ACC112 (cell line): ENCODE data around the gene DDX49.

Experiments used
- H2AFZ ChIP-seq: fragments of 200-600 bp; sonication (generic); one replicate; pipeline ENCODE4 v1.6.0; 2017; ENCODE audit warnings: antibody characterized with exemption, low read length; ENCODE audit not compliant: unreplicated experiment
- H3K27ac ChIP-seq: fragments of 200-600 bp; sonication (generic); 2 replicates; pipeline ENCODE4 v1.5.1; 2014; ENCODE audit warnings: low read depth, mild to moderate bottlenecking, antibody characterized with exemption, low read length, moderate library complexity
- H3K27me3 ChIP-seq: fragments of 200-600 bp; sonication (generic); 2 replicates; pipeline ENCODE4 v1.6.1; 2014; ENCODE audit warnings: mild to moderate bottlenecking, antibody characterized with exemption, low read length, moderate library complexity, mixed read lengths; ENCODE audit not compliant: insufficient read depth
- H3K36me3 ChIP-seq: fragments of 200-600 bp; sonication (generic); 2 replicates; pipeline ENCODE4 v1.6.1; 2016; ENCODE audit warnings: mild to moderate bottlenecking, antibody characterized with exemption, low read length, moderate library complexity, mixed read lengths; ENCODE audit not compliant: insufficient read depth
- H3K4me1 ChIP-seq: fragments of 200-600 bp; sonication (generic); one replicate; pipeline ENCODE4 v1.6.1; 2016; ENCODE audit warnings: low read length, mixed read lengths; ENCODE audit not compliant: insufficient read depth, unreplicated experiment, control insufficient read depth
- H3K4me3 ChIP-seq: fragments of 200-600 bp; sonication (generic); 2 replicates; pipeline ENCODE4 v1.5.1; 2014; ENCODE audit warnings: mild to moderate bottlenecking, low read depth, low read length
- H3K79me2 ChIP-seq: fragments of 200-600 bp; sonication (generic); one replicate; pipeline ENCODE4 v1.6.0; 2016; ENCODE audit warnings: low read length; ENCODE audit not compliant: control insufficient read depth, unreplicated experiment, insufficient read depth

The DDX49 gene

DNA sequence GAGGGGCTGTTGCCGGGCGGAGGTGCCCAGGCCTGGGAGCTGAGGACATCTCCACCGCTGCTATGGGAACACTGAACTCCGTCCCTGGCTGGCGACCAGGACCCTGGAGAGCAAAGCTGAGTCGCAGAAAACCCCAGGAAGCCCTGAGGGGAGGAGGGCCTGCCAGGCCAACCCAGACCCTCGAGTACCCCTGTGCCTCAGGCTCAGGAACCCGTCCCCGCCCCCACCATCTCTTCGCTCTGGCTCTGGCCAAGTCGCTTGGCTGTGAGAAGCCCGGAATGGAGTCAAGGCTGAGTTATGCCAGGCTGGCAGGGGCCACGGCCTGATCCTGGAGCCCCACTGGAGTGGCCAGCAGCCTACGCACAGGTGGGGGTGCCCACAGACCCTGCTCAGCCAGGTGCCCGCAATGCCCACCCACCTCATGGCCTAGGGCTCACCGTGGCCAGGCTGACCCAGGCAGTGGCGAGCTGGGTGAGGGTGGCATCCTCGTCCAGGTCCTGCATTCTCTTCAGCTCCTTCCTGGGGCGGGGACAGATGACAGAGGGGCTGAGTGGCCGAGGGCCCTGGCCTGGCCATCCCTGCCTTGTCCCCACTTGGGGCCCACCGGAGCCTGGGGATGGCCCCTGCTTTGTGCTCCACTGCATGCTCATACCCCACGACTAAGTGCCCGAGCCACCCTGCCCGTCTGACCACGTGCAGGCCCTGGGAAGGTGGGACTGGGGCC lies 15.0 kb upstream of the DDX49 start:
- Histone ChIP-seq H3K36me3 (no peaks in the 10 kb centered on the region), H3K79me2 (no peaks in the 10 kb centered on the region)

DNA sequence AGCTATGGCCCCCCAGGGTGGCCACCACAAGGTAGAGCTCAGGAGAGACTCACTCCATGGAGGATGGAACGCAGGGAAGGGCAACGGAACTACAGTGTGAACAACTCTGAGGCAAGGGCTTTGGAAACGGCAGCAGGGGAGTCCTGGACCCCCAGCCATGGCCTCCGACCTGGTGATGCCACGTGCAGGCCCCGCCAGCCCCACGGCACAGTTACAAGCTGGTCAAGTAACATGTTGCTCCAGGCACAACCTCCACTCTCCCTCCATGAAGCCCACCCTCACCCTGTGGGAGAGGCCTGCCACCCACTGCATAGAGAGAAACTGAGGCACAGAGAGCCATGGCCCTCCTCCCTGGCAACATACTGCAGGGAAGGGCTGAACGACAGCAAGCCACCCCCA lies 14.5 kb upstream of the DDX49 start:
- Histone ChIP-seq H3K79me2 (no peaks in the 10 kb centered on the region), H3K27ac (no peak overlapping the region), H3K4me3 (no peak overlapping the region), H3K27me3 (no peaks in the 10 kb centered on the region), H3K4me1 (no peaks in the 10 kb centered on the region), H2AFZ (no peak overlapping the region), H3K36me3 (no peaks in the 10 kb centered on the region)

More for the DNA sequence above, 15.0 kb upstream of the DDX49 start:
- no peak overlapping the region for H3K4me3 ChIP-seq
- H3K4me1 ChIP-seq = no peaks in the 10 kb centered on the region
- no peaks in the 10 kb centered on the region for H3K27me3 ChIP-seq
- no peak overlapping the region for H3K27ac ChIP-seq
- H2AFZ ChIP-seq = no peak overlapping the region

DNA sequence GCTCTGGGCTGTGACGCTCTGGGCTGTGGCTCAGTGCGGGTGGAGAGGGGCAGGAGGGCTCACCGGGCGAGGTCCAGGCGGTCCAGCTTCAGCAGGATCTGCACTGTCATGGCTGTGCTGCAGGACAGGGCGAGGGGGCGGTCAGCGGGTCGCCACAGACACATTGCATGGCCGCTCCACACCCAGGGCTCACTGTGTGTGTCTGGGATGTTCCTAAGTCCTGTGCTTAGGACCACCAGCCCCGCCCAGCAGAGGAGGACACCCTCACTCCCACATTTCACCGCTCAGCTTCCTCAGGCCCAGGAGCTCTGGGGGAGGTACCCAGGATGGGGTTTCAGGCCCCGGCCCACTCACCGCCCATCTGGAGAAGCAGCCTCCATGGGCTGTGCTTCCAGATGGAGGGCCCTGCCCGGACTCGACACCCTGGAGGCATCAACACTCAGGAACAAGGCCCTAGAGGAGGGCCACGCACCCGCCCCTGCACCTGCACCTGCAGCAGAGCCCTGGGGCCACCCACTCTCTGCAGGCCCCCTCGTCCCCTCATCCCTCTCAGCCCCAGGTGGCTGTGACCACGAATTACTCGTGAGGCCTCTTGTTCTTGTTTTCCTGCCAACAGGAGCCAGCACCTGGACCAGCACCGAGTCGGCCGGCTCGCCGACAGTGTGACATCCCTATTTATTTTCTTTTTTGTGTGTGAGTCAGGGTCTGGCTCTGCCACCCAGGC lies 13.8 kb upstream of the DDX49 start:
- Histone ChIP-seq H3K36me3 (no peaks in the 10 kb centered on the region), H3K27ac (no peak overlapping the region)

DNA sequence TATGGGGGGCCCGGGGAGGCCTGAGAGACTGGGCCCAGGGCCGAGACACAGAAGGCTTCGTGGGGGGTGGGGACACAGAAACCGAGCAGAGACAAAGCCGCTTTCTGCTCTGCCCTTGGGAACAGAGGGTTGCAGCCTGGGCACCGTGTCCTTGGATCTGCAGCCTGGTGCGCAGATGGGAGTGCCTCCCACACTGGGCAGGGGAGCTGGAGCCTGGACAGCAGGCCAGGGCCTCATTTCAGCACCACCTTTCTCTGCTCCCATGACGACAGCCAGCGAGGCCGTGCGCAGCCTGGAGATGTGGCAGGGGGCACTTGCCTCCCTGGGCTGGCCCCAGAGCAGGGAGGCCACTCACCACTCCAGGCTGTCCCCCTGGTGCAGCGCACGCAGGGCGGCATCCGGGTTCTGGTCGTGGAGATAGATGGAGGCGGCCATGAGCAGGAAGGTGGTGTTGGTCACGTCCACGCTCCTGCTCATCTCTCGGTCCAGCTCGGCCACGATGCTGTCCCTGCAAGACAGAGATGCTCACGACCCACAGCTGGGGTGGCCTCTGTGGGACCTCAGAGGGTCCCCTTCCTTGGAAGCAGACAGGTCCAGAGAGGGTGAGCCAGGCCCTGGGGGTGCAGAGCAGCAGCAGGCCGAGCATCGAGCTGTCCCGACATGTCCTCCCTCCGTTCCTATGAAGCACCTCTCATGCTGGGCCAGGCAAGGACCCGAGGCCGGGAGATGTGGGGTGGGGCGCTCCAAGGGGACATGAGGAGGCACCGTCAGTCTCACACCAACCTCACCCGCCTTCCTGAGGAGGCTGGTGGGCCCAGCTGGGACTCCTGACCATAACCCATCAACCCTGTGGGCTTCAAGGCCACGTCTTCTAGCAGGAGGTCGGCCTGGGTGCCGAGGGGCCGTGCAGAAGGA lies 12.7 kb upstream of the DDX49 start:
- no peaks in the 10 kb centered on the region for H3K79me2 ChIP-seq
- H3K27ac ChIP-seq = no peak overlapping the region
- no peak overlapping the region for H3K4me3 ChIP-seq
- H3K36me3 ChIP-seq = no peaks in the 10 kb centered on the region
- no peaks in the 10 kb centered on the region for H3K4me1 ChIP-seq
- H2AFZ ChIP-seq = no peak overlapping the region
- H3K27me3 ChIP-seq = no peaks in the 10 kb centered on the region

More for the DNA sequence above, 13.8 kb upstream of the DDX49 start:
- Histone ChIP-seq H3K4me3 (no peak overlapping the region), H3K79me2 (no peaks in the 10 kb centered on the region), H2AFZ (no peak overlapping the region), H3K27me3 (no peaks in the 10 kb centered on the region), H3K4me1 (no peaks in the 10 kb centered on the region)

DNA sequence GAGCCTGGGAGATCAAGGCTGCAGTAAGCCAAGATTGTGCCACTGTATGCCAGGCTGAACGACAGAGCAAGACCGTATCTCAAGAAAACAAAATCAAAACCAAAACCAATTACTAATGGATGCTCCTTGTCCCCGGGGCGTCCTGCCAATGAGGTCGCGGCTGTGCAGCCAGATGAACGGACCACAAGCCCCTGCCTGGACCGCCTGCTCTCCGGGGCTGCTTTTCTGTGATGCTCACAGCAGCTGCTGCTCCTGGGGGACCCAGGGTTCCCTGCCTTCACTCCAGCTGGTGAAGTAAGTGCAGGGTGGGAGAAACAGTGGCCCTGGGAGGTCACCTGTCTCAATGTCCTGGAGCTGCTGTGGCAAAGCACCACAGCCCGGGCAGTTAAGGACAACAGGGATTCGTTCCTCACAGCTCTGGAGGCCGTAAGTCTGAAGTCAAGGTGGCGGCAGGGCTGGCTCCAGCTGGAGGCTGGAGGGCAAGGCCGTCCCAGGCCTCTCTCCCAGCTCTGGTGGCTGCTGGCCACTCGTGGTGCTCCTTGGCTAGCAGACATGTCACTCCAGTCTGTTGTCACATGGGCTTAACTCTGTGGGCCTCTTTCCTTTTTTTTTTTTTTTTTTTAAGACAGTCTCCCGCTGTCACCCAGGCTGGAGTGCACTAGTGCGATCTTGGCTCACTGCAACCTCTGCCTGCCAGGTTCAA lies 10.4 kb upstream of the DDX49 start:
- no peak overlapping the region for H2AFZ ChIP-seq
- no peaks in the 10 kb centered on the region for H3K27me3 ChIP-seq
- no peaks in the 10 kb centered on the region for H3K36me3 ChIP-seq
- H3K27ac ChIP-seq = no peak overlapping the region
- peaks cover 11% of the 10 kb centered on the region for H3K79me2 ChIP-seq
- H3K4me1 ChIP-seq = no peaks in the 10 kb centered on the region
- no peak overlapping the region for H3K4me3 ChIP-seq

DNA sequence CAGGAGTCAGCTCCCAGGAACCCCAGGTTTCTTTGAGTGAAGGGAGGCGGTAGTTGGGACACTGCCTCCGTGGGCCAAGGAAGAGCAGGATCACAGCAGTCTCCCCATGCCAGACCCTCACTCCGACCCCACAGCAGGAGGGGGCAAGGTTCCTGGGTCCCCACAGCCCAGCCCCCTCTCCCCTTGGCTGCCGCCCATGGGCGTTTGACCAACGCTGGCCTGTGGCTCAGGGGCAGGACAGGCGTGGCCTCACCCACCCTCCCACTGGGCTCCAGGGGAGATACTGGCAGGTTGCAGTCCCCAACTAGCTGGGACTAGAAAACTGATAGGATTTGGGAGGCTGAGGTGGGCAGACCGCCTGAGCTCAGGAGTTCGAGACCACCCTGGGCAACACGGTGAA lies 9.5 kb upstream of the DDX49 start:
- no peaks in the 10 kb centered on the region for H3K36me3 ChIP-seq
- no peaks in the 10 kb centered on the region for H3K27me3 ChIP-seq
- H2AFZ ChIP-seq = no peak overlapping the region
- no peak overlapping the region for H3K4me3 ChIP-seq
- peaks cover 16% of the 10 kb centered on the region for H3K79me2 ChIP-seq
- no peak overlapping the region for H3K27ac ChIP-seq
- H3K4me1 ChIP-seq = no peaks in the 10 kb centered on the region

DNA sequence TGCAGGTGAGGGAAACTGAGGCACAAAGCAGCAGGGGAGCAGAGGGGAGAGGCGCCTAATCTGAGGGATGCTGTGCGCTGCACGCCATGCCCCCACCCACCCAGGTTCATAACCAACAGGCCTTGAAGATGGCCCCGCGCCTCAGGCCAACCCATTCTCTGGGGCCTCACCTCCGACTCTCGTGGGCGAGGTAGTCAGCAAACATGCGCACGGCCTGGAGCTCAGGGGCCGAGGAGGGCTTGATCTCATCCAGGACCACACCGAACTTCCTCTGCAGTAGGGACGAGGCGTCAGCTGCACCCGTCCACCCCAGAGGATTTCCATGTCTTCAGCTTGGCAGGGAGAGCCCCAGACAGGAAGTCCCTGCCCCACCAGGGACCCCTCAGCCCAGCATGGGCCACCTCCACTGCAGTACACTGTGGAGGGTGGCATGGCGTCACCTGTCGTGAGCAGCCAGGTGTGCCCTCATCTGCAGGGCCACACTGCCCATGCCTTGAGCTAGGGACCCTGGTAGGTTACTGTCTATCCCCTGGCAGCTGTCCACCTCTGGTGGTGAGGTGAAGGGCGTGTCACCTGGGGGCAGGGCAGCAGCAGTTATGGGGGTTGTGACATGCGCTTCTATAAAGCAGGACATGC lies 8.6 kb upstream of the DDX49 start:
- no peak overlapping the region for H2AFZ ChIP-seq
- H3K36me3 ChIP-seq = no peaks in the 10 kb centered on the region
- no peak overlapping the region for H3K27ac ChIP-seq
- H3K79me2 ChIP-seq = peaks cover 25% of the 10 kb centered on the region
- no peak overlapping the region for H3K4me3 ChIP-seq
- H3K27me3 ChIP-seq = no peaks in the 10 kb centered on the region
- H3K4me1 ChIP-seq = no peaks in the 10 kb centered on the region

DNA sequence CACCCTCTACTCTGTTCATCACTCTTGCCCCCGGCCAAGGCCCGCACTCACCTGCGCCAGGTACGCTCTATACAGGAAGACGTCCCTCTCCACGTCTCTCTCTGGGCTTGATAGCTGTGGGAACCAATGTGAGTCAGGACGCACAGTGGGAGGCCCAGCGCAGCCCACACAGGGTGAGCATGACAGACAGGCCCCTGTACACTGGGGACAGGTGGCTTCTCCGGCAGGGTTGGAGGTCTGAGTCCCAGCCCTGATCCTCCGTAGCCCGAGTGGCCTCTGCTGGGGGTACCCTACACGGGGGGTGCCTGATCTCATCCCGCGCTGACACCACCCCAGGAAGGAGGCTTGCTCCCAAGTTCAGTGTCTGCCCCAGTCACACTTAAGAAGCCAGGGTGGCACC lies 6.6 kb upstream of the DDX49 start:
- Histone ChIP-seq H3K4me1 (no peaks in the 10 kb centered on the region), H3K79me2 (peaks cover 42% of the 10 kb centered on the region), H3K27ac (no peak overlapping the region), H3K36me3 (no peaks in the 10 kb centered on the region), H3K4me3 (no peak overlapping the region), H2AFZ (no peak overlapping the region), H3K27me3 (no peaks in the 10 kb centered on the region)

DNA sequence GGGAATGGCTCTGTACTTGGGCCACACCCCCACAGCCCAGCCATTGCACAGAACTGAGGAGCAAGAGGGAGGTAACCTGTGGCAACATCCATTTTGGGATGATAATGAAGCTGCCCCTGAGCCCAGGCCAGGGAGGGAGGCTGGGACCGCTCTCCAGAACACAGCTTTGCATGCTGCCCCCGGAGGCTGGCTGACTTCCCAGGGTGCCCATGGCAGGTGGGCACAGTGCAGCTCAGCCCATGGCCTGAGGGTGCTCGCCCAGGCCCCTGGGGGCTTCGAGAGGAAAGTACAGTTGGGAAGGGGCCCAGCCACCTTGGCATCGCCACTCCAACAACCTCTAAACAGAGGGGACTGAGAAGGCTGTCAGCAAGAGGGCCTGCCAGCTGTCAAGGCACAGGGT lies 6.0 kb upstream of the DDX49 start:
- H3K27me3 ChIP-seq = no peaks in the 10 kb centered on the region
- peaks cover 46% of the 10 kb centered on the region for H3K79me2 ChIP-seq
- H3K4me1 ChIP-seq = no peaks in the 10 kb centered on the region
- no peak overlapping the region for H2AFZ ChIP-seq
- no peak overlapping the region for H3K27ac ChIP-seq
- H3K36me3 ChIP-seq = no peaks in the 10 kb centered on the region
- H3K4me3 ChIP-seq = no peak overlapping the region

DNA sequence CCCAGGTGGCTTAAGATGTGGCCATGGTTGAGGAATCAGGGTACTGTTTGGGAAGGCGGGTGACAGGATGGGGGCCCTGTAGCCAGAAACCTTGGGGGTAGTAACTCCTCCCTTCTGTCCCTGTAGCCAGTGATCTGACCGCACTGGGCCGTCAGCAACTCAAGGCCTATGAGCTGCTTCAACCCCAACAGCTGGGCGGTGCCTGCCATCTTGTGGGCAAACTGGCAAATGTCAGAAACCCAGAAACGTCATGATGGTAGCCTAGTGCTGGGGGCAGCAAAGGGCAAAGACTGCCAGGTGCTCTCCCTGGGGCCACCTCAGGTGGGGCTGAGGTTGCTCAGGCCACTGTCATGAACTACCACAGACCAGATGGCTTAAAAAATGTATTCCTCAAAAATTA lies 3.9 kb upstream of the DDX49 start:
- Histone ChIP-seq H3K27ac (no peak overlapping the region), H2AFZ (no peak overlapping the region), H3K4me1 (peaks cover 5% of the 10 kb centered on the region), H3K27me3 (no peaks in the 10 kb centered on the region), H3K36me3 (no peaks in the 10 kb centered on the region), H3K79me2 (peaks cover 61% of the 10 kb centered on the region), H3K4me3 (no peak overlapping the region)
